Measurements from ENCODE around the gene KCNG2. TPM values are rescaled to one million over a fixed set of nuclear protein-coding genes. Genes with fewer than 3 reads are reported as not detected.

The KCNG2 gene
- total RNA-seq, 1 experiment from 2014 or later = not detected

GRCh38 chr18:79772108-79772864 is 25.5 kb upstream of the KCNG2 start:
- Histone ChIP-seq H3K36me3 (ENCODE audit: control insufficient read depth in 1 of 2, insufficient read depth in 2 of 2, low read length in 2 of 2) (no peaks in the 10 kb centered on the region), H3K9me2 (ENCODE audit: insufficient read depth) (no peaks in the 10 kb centered on the region), H3K4me2 (ENCODE audit: low read length) (no peak overlapping the region), H3K9ac (ENCODE audit: low read length) (no peak overlapping the region), H3K4me3 (replicated peaks in 1 of 2; ENCODE audit: low read depth in 1 of 2, low read length in 2 of 2) (no peak overlapping the region), H3K79me2 (ENCODE audit: insufficient read depth, low read length) (no peaks in the 10 kb centered on the region), H3K4me1 (ENCODE audit: control insufficient read depth in 1 of 2, insufficient read depth in 2 of 2, low read length in 2 of 2) (no peaks in the 10 kb centered on the region), H4K20me1 (ENCODE audit: insufficient read depth) (no peaks in the 10 kb centered on the region), H2AFZ (ENCODE audit: low read depth, low read length, poor library complexity, severe bottlenecking) (no peak overlapping the region), H3K27ac (ENCODE audit: low read depth, low read length) (no peak overlapping the region), H3K27me3 (ENCODE audit: insufficient read depth, low read length) (peaks cover 3% of the 10 kb centered on the region; the same call in 1 of the 2 replicates), H3K9me3 (ENCODE audit: control insufficient read depth in 1 of 2, insufficient read depth in 1 of 2, low read depth in 1 of 2, low read length in 2 of 2) (no peaks in the 10 kb centered on the region)
- POLR2A ChIA-PET = no interaction called here
- RAD21 ChIA-PET (ENCODE audit: low non-redundant PET in 1 of 2, low total read pairs in 2 of 2, uncharacterized antibody in 2 of 2, unreplicated experiment in 2 of 2) = no interaction called here
- CTCF ChIA-PET = no interaction called here
- no TSS peak for BruUV-seq (replicated peaks)
- ATAC-seq = no peak
- intact Hi-C loops (cut with micrococcal nuclease) = no loop called here
- DNase-seq (ENCODE audit: low read depth, low spot score) = no peak
- no peak for TF ChIP-seq JUND (IDR thresholded peaks at IDR 0.05)
- TF ChIP-seq SIN3A (IDR thresholded peaks at IDR 0.05; ENCODE audit: low read depth) = no peak
- TF ChIP-seq ZFX (IDR thresholded peaks at IDR 0.05) = no peak
- no peak for TF ChIP-seq YY1 (IDR thresholded peaks at IDR 0.05; ENCODE audit: extremely low read depth, insufficient replicate concordance, low read depth, low read length)
- TF ChIP-seq EGR1 (IDR thresholded peaks at IDR 0.05; ENCODE audit: low read depth) = no peak
- TF ChIP-seq SP1 (IDR thresholded peaks at IDR 0.05; ENCODE audit: low read depth) = no peak
- TF ChIP-seq, protein P1, sequence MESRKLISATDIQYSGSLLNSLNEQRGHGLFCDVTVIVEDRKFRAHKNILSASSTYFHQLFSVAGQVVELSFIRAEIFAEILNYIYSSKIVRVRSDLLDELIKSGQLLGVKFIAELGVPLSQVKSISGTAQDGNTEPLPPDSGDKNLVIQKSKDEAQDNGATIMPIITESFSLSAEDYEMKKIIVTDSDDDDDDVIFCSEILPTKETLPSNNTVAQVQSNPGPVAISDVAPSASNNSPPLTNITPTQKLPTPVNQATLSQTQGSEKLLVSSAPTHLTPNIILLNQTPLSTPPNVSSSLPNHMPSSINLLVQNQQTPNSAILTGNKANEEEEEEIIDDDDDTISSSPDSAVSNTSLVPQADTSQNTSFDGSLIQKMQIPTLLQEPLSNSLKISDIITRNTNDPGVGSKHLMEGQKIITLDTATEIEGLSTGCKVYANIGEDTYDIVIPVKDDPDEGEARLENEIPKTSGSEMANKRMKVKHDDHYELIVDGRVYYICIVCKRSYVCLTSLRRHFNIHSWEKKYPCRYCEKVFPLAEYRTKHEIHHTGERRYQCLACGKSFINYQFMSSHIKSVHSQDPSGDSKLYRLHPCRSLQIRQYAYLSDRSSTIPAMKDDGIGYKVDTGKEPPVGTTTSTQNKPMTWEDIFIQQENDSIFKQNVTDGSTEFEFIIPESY (IDR thresholded peaks at IDR 0.05; ENCODE audit: extremely low read depth, insufficient replicate concordance, low read length) = no peak
- TF ChIP-seq CEBPB (IDR thresholded peaks at IDR 0.05; ENCODE audit: low read depth) = no peak
- no peak for TF ChIP-seq REST (IDR thresholded peaks at IDR 0.05; ENCODE audit: low read depth)
- TF ChIP-seq TCF7L2 (IDR thresholded peaks at IDR 0.05; ENCODE audit: borderline replicate concordance, extremely low read depth, insufficient read depth, insufficient read length) = no peak
- no peak for TF ChIP-seq EZH2 (IDR thresholded peaks at IDR 0.05)
- TF ChIP-seq FOSL1 (IDR thresholded peaks at IDR 0.05; ENCODE audit: low read depth) = no peak
- TF ChIP-seq, protein P2, sequence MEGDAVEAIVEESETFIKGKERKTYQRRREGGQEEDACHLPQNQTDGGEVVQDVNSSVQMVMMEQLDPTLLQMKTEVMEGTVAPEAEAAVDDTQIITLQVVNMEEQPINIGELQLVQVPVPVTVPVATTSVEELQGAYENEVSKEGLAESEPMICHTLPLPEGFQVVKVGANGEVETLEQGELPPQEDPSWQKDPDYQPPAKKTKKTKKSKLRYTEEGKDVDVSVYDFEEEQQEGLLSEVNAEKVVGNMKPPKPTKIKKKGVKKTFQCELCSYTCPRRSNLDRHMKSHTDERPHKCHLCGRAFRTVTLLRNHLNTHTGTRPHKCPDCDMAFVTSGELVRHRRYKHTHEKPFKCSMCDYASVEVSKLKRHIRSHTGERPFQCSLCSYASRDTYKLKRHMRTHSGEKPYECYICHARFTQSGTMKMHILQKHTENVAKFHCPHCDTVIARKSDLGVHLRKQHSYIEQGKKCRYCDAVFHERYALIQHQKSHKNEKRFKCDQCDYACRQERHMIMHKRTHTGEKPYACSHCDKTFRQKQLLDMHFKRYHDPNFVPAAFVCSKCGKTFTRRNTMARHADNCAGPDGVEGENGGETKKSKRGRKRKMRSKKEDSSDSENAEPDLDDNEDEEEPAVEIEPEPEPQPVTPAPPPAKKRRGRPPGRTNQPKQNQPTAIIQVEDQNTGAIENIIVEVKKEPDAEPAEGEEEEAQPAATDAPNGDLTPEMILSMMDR (IDR thresholded peaks at IDR 0.05 in 2 of 3, conservative IDR thresholded peaks at IDR 0.05 in 1 of 3; ENCODE audit: borderline replicate concordance in 1 of 3, insufficient read depth in 1 of 3, low read depth in 2 of 3, low read length in 2 of 3) = no peak

Data from HCT116 (cell line).